MCF 10A (cell line): ENCODE measurements around the gene AGO3. TPM values are rescaled to one million over a fixed set of nuclear protein-coding genes. Genes with fewer than 3 reads are reported as not detected.
"Not testable (repeated sequence)": the region's sequence is repeated elsewhere in the genome, so short reads cannot be mapped to it uniquely, and the experiment has no call there.

Source experiments
- BruUV-seq: library from RNA; stranded (reverse); fragments of 400-500 nt; replicated peaks from 2 replicates; lab custom pipeline; 2021; lab: Mats Ljungman, UMichigan
- CTCF ChIA-PET: fragments of 300-600 bp; sonication (Branson Sonifier 250); formaldehyde crosslinking; extraction: SDS; loops from one replicate; lab custom pipeline; 2021; ENCODE audit warnings: antibody characterized with exemption, inconsistent platforms; lab: Yijun Ruan, JAX
- POLR2A ChIA-PET: fragments of 300-600, 350-650 bp; sonication (Branson Sonifier 250); formaldehyde crosslinking; extraction: SDS; loops from one replicate; lab custom pipeline; 2020; ENCODE audit warnings: antibody characterized with exemption, inconsistent platforms; lab: Yijun Ruan, JAX
- DNase-seq: peaks from one replicate; pipeline ENCODE4 v3.0.0-alpha.2; 2018; ENCODE audit not compliant: unreplicated experiment
- H3K27ac Mint-ChIP-seq: one replicate; pipeline ENCODE4 v1.8.0; 2022; ENCODE audit warnings: mild to moderate bottlenecking, low read depth, mixed read lengths; ENCODE audit not compliant: unreplicated experiment
- H3K27me3 Mint-ChIP-seq: one replicate; pipeline ENCODE4 v1.8.0; 2022; ENCODE audit warnings: mixed read lengths; ENCODE audit not compliant: insufficient read depth, unreplicated experiment
- H3K36me3 Mint-ChIP-seq: one replicate; pipeline ENCODE4 v1.8.0; 2022; ENCODE audit warnings: mild to moderate bottlenecking, moderate library complexity, mixed read lengths; ENCODE audit not compliant: insufficient read depth, unreplicated experiment
- H3K4me1 Mint-ChIP-seq: one replicate; pipeline ENCODE4 v1.8.0; 2022; ENCODE audit warnings: mixed read lengths; ENCODE audit not compliant: insufficient read depth, unreplicated experiment
- H3K4me3 Mint-ChIP-seq: one replicate; pipeline ENCODE4 v1.8.0; 2022; ENCODE audit warnings: mild to moderate bottlenecking, moderate library complexity, mixed read lengths; ENCODE audit not compliant: unreplicated experiment
- H3K9me3 Mint-ChIP-seq: one replicate; pipeline ENCODE4 v1.8.0; 2022; ENCODE audit warnings: mixed read lengths; ENCODE audit not compliant: unreplicated experiment
- CTCF ChIP-seq: fragments of 200-600 bp; IDR thresholded peaks from one replicate; pipeline ENCODE4 v1.8.0; 2022; ENCODE audit warnings: antibody characterized with exemption, mild to moderate bottlenecking; ENCODE audit not compliant: unreplicated experiment
- intact Hi-C: fragments of 100-400 bp; cut with micrococcal nuclease; formaldehyde crosslinking; loops from 2 replicates; pipeline ENCODE4 v1.14.1; 2022
- total RNA-seq: library from RNA; stranded (reverse); gene quantifications from 2 replicates; pipeline ENCODE4 v1.2.3, GENCODE V29; 2022

AGO3 gene
- total RNA-seq, 1 experiment from 2014 or later = 31.6 TPM

- POLR2A ChIA-PET = interaction anchor here (0.7 to 2.5 kb wide), 2 partner anchors 26 to 44 kb away, joined by 3 to 10 read pairs; partner anchors contain the start of gene AGO3
- no peak for DNase-seq
- intact Hi-C loops = no loop called here
- CTCF ChIA-PET = interaction anchor here (0.5 to 0.6 kb wide), 6 partner anchors 24 to 898 kb away, joined by 3 to 5 read pairs (median 4); no protein-coding TSS in a partner anchor
- Mint-ChIP-seq H3K27me3 (no peaks in the 10 kb centered on the region), H3K9me3 (no peaks in the 10 kb centered on the region), H3K27ac (no peak overlapping the region), H3K36me3 (peaks cover 24% of the 10 kb centered on the region), H3K4me3 (no peak overlapping the region), H3K4me1 (peaks cover 18% of the 10 kb centered on the region)
- no TSS peak for BruUV-seq
- TF ChIP-seq CTCF = no peak
Observed at GRCh38 chr1:35886577-35887431, 44.1 kb upstream of the AGO3 start.

GRCh38 chr1:35887508-35887907 is 43.4 kb upstream of the AGO3 start:
- Mint-ChIP-seq H3K4me3 (no peak overlapping the region), H3K36me3 (peaks cover 31% of the 10 kb centered on the region), H3K4me1 (peaks cover 12% of the 10 kb centered on the region), H3K27ac (no peak overlapping the region), H3K27me3 (no peaks in the 10 kb centered on the region), H3K9me3 (no peaks in the 10 kb centered on the region)
- no peak for DNase-seq
- ChIA-PET CTCF (interaction anchor here (0.6 to 0.7 kb wide), 3 partner anchors 30 to 210 kb away, joined by 3 to 5 read pairs (median 4); no protein-coding TSS in a partner anchor), POLR2A (no interaction called here)
- intact Hi-C loops = no loop called here
- no peak for TF ChIP-seq CTCF
- no TSS peak for BruUV-seq

GRCh38 chr1:35888255-35888654 is 42.6 kb upstream of the AGO3 start:
- Mint-ChIP-seq H3K36me3 (peaks cover 37% of the 10 kb centered on the region), H3K9me3 (no peaks in the 10 kb centered on the region), H3K27me3 (no peaks in the 10 kb centered on the region), H3K4me3 (no peak overlapping the region), H3K4me1 (peaks cover 12% of the 10 kb centered on the region), H3K27ac (no peak overlapping the region)
- TF ChIP-seq CTCF = no peak
- intact Hi-C loops = no loop called here
- BruUV-seq = no TSS peak
- DNase-seq = no peak
- ChIA-PET POLR2A (interaction anchor here (0.6 to 0.8 kb wide), 2 partner anchors 43 to 143 kb away, joined by 3 to 4 read pairs; no protein-coding TSS in a partner anchor), CTCF (no interaction called here)

- Mint-ChIP-seq H3K36me3 (peaks cover 38% of the 10 kb centered on the region), H3K4me1 (peaks cover 12% of the 10 kb centered on the region)
- POLR2A ChIA-PET = interaction anchor here (0.6 to 0.8 kb wide), 2 partner anchors 43 to 142 kb away, joined by 3 to 4 read pairs; no protein-coding TSS in a partner anchor
- H3K27me3 Mint-ChIP-seq, H3K4me3 Mint-ChIP-seq, H3K9me3 Mint-ChIP-seq, intact Hi-C loops, DNase-seq, H3K27ac Mint-ChIP-seq, CTCF ChIA-PET, BruUV-seq: not testable (repeated sequence)
Observed at GRCh38 chr1:35888981-35889380, 41.9 kb upstream of the AGO3 start.
